GM12892 (cell line): Measurements from ENCODE around the gene MEPCE.
A peak's percentile ranks its signal among the peaks of the same experiment; 100 is the strongest.

ENCODE experiments used
- DNase-seq: peaks from one replicate; pipeline ENCODE4 v3.0.0; 2011; ENCODE audit not compliant: insufficient read length
- FAIRE-seq: peaks from 2 replicates; lab custom pipeline; 2011; peaks lifted over from hg19 to GRCh38; lab: Jason Lieb, UNC
- POLR2A ChIP-seq: IDR thresholded peaks from 2 replicates; pipeline ENCODE4 v1.6.1; 2011; ENCODE audit warnings: low read depth, low read length, control low read depth
- POLR2AphosphoS5 ChIP-seq: IDR thresholded peaks from 2 replicates; pipeline ENCODE4 v1.6.1; 2011; ENCODE audit warnings: low read depth, low read length, control low read depth
- TAF1 ChIP-seq: IDR thresholded peaks from 2 replicates; pipeline ENCODE4 v1.6.1; 2011; ENCODE audit warnings: low read depth, mild to moderate bottlenecking, control low read depth, low read length, borderline replicate concordance

The MEPCE gene

GRCh38 chr7:100472854-100473499, 43.3 kb downstream of the MEPCE start:
- no peak for FAIRE-seq
- no peak for DNase-seq
- TF ChIP-seq TAF1 (no peak), POLR2A (no peak), POLR2AphosphoS5 (no peak)

DNA sequence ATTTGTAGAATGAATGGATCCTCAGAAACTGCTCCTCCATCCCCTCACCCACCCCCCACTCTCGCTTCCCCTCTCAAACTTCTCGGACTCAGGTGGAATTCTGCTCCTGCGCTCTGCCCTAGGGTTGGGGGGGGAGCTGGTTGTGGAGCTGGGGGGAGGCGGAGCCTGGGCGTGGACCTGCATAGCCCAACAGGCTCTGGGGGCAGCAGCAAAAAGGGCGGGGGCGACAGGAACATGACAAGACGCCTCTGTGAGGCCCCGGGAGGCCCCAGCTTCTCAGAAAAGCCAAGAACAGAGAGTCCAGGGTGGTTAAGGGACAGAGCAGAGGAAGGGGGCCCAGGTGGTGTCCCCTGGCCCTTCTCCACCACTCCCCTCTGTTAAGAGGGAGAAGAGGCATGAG, 45.9 kb downstream of the MEPCE start:
- TF ChIP-seq TAF1 (no peak), POLR2A (no peak), POLR2AphosphoS5 (no peak)
- FAIRE-seq (no peak), DNase-seq (no peak)

DNA sequence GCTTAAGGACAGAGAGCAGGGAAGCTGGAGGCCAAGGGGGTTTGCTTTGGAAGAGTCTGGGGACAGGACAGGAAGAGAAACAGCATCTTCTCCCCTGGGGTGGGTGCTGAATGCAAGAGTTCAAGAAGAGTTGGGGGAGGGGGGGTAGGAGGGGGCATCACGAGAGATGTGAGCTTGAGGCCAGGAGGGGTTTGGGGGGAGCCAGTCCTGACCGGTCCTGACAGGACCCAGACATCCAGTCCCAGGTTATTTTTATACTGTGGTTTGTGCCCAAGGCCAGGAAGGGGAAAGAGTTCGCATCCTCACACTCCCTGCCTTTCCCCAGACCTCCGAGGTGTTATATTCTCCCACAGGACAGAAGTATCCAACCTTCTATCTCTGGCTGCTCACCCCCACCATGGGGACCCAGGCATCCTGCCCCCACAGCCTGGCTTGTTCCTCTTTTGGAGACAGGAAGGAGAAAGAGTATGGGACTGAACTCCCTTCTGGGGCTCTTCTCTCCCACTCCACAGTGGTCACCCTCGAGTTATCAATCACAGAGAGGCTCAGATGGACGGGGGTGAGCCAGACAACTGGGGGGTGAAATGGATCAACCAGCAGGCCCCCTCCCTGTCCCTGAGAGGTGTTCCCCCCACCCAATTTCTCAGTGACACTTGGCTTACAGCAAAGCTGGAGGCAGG, 46.6 kb downstream of the MEPCE start:
- no peak for TF ChIP-seq TAF1
- no peak for TF ChIP-seq POLR2A
- TF ChIP-seq POLR2AphosphoS5, result no peak
- FAIRE-seq (no peak), DNase-seq (no peak)

DNA sequence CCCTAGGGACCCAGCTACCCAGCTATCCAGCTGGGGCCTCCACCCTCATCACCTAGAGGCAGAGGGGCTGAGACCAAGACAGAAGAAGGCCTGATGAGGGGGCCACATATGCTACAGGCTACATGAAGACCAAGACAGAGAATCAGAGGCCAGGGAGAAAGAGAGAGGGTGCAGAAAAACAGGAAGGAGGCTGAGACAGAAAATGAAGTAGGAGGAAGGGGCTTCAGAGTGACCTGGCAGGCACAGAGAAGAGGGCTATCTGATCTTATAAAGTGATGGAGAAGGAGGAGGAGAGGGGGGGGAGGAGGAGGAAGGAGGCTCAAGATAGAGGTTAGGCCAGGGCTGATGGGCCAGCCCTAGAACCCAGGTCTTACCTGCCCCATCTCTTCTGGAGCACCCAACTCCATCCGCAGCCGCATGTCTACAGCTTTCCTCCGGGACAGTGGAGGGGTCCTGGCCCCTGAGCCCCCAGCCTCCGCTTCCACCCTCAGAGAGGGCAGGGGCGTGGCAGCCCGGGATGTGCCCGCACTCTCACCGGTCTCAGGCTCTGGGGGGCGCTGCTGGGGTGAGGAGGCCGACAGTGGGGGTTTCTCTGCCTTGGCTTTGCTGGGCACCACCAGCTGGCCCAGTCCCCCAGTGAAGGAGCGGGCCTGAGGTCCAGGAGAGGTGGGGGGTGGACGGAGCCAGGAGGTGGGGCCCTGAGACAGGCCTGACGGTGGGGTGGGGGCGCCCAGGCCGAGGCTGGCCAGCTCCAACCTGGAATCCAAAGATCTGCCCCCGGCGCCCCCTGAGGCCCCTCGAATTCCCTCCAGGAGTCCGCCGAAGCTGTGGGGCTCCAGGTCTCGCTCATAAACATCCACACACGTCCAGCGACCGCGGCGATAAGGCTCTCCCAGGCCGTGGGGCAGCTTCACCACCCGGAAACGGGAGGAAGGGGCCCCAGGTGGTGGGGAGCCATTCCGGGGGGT, 47.6 kb downstream of the MEPCE start:
- no peak for TF ChIP-seq TAF1
- TF ChIP-seq POLR2AphosphoS5, result no peak
- no peak for TF ChIP-seq POLR2A
- DNase-seq (no peak), FAIRE-seq (no peak)

- no peak for FAIRE-seq
- TF ChIP-seq POLR2AphosphoS5 (no peak), TAF1 (no peak), POLR2A (no peak)
These were observed 48.2 kb downstream of the MEPCE start for GRCh38 chr7:100477871-100478267.

GRCh38 chr7:100478958-100479660, 49.5 kb downstream of the MEPCE start, which contains the start of gene TSC22D4:
TSS of gene TSC22D4 (minus strand) at chr7:100479214. CDS start at chr7:100478038, 1,176 bp downstream.
- TF ChIP-seq POLR2AphosphoS5 (peak; percentile 81), TAF1 (peak; percentile 51; the same call in 1 of the 2 replicates), POLR2A (peak; percentile 82)
- peak; percentile 87 for FAIRE-seq
- DNase-seq, result peak; percentile 92

More at GRCh38 chr7:100477871-100478267, 48.2 kb downstream of the MEPCE start:
- no peak for DNase-seq

- FAIRE-seq, result no peak
- DNase-seq, result no peak
- TF ChIP-seq POLR2AphosphoS5 (no peak), POLR2A (no peak), TAF1 (no peak)
These were observed 51.8 kb downstream of the MEPCE start for GRCh38 chr7:100481466-100481865.

GRCh38 chr7:100482728-100483089, 53.1 kb downstream of the MEPCE start:
- FAIRE-seq (no peak), DNase-seq (no peak)
- no peak for TF ChIP-seq POLR2A
- no peak for TF ChIP-seq TAF1

DNA sequence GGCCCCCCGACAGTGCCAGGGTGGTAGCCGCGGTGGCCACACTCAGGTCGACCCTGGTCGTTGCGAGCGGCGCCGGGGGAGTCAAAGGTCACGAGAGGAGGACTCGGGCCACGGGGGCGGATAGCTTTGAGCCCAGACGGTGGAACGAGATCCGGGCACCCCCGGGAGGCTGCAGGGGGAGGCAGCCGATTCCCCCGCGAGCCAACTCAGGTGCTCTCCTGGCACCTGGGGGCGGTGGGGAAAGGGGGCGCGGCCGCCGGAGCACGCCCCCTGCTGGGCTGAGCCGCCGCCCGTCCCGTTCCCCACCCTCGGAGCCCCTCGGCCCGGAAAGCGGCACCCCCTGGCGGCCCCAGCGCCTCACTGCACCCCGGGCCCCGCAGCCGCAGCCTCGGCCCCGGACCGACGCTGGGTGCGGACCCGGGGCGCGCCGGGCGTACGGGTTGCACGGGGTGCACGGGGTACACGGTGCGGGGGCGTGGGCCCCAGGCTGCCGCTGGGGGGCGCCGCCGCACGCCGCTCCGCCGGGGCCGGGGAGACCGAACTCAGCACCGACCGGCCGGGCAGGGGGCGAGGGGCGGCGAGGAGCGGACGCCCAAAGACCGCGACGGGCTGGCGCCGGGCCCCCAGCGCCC, 53.6 kb downstream of the MEPCE start:
- TF ChIP-seq TAF1 (no peak), POLR2A (no peak), POLR2AphosphoS5 (no peak)
- DNase-seq, result peak; percentile 82
- peak; percentile 57 for FAIRE-seq
